ENCODE results near the gene RNF149. TPM values are rescaled to one million over a fixed set of nuclear protein-coding genes. Genes with fewer than 3 reads are reported as not detected.
"Not testable (repeated sequence)": the region's sequence is repeated elsewhere in the genome, so short reads cannot be mapped to it uniquely, and the experiment has no call there.

The RNF149 gene
- total RNA-seq, 2 experiments from 2014 or later, result 23.4 to 29.5 TPM

DNA sequence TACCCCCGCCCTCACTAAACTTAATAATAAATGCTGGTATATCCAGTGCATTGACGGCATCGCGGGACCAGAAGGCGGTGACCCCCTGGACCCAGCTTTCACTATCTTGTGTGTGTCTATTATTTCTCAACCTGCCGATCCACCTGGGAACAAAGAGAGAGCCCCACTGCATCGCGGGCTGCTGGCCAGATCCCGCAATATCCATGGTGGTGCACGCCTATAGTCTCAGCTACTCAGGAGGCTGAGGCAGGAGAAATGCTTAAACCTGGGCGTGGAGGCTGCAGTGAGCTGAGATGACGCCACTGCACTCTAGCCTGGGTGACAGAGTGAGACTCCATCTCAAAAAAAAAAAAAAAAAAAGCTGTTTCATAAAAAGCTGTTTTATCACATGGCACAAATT lies 63.6 kb downstream of the RNF149 start:
- intact Hi-C loops (cut with DNase I, micrococcal nuclease); ATAC-seq; H3K4me1 Mint-ChIP-seq; H3K27me3 Mint-ChIP-seq; H3K27ac Mint-ChIP-seq; POLR2A ChIA-PET; H3K4me3 Mint-ChIP-seq; H3K9me3 Mint-ChIP-seq (ENCODE audit: low read depth); H3K36me3 Mint-ChIP-seq (ENCODE audit: low read depth); DNase-seq: not testable (repeated sequence)
- CTCF ChIA-PET, result interaction anchor here (0.7 kb wide), 1 partner anchor 11 kb away, joined by 3 read pairs; no protein-coding TSS in a partner anchor

DNA sequence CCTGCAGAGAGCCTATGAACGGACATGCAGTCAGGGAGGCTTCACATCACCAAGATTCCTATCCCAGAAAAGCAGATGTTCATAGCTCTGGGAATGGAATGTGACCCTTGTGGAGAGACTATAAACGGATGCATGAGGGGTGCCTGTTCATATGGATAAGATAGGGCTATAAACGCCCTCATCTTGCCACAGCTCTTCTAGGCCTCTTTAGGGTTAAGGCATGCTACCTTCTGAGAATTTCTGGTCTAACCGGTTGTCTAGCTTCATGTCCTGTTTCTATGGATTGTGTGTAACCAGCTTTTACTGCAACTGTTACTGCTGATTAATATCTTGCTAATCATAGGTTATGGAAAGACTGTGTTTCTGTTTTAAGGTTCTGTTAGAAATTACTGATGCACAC lies 64.1 kb downstream of the RNF149 start:
- intact Hi-C loops (cut with DNase I, micrococcal nuclease); POLR2A ChIA-PET; H3K4me3 Mint-ChIP-seq; CTCF ChIA-PET; H3K4me1 Mint-ChIP-seq; H3K27ac Mint-ChIP-seq; H3K9me3 Mint-ChIP-seq (ENCODE audit: low read depth); H3K27me3 Mint-ChIP-seq; DNase-seq; ATAC-seq; H3K36me3 Mint-ChIP-seq (ENCODE audit: low read depth): not testable (repeated sequence)

GRCh38 chr2:101241158-101241557 lies 67.3 kb downstream of the RNF149 start:
- H3K36me3 Mint-ChIP-seq (ENCODE audit: low read depth), result no peaks in the 10 kb centered on the region
- H3K27me3 Mint-ChIP-seq, result no peaks in the 10 kb centered on the region

GRCh38 chr2:101240694-101241093 lies 67.8 kb downstream of the RNF149 start:
- H3K27ac Mint-ChIP-seq; intact Hi-C loops (cut with DNase I, micrococcal nuclease); DNase-seq; H3K36me3 Mint-ChIP-seq (ENCODE audit: low read depth); H3K4me3 Mint-ChIP-seq; H3K4me1 Mint-ChIP-seq; POLR2A ChIA-PET; H3K9me3 Mint-ChIP-seq (ENCODE audit: low read depth); H3K27me3 Mint-ChIP-seq; ATAC-seq: not testable (repeated sequence)
- CTCF ChIA-PET, result interaction anchor here (0.6 to 2.7 kb wide), 8 partner anchors 8 to 228 kb away, joined by 3 to 10 read pairs (median 3); partner anchors contain the start of gene CNOT11

More at GRCh38 chr2:101241158-101241557, 67.3 kb downstream of the RNF149 start:
- POLR2A ChIA-PET, result no interaction called here
- Mint-ChIP-seq H3K4me3 (no peak overlapping the region), H3K27ac (no peak overlapping the region), H3K4me1 (peaks cover 6% of the 10 kb centered on the region), H3K9me3 (ENCODE audit: low read depth) (no peaks in the 10 kb centered on the region)
- DNase-seq, result no peak
- ATAC-seq, result no peak
- CTCF ChIA-PET, result interaction anchor here (0.6 to 2.7 kb wide), 10 partner anchors 8 to 279 kb away, joined by 3 to 10 read pairs (median 3); partner anchors contain the start of gene CNOT11
- intact Hi-C loops (cut with DNase I, micrococcal nuclease), result no loop called here

GRCh38 chr2:101239760-101240118 lies 68.8 kb downstream of the RNF149 start:
- intact Hi-C loops (cut with DNase I, micrococcal nuclease); POLR2A ChIA-PET: not testable (repeated sequence)

DNA sequence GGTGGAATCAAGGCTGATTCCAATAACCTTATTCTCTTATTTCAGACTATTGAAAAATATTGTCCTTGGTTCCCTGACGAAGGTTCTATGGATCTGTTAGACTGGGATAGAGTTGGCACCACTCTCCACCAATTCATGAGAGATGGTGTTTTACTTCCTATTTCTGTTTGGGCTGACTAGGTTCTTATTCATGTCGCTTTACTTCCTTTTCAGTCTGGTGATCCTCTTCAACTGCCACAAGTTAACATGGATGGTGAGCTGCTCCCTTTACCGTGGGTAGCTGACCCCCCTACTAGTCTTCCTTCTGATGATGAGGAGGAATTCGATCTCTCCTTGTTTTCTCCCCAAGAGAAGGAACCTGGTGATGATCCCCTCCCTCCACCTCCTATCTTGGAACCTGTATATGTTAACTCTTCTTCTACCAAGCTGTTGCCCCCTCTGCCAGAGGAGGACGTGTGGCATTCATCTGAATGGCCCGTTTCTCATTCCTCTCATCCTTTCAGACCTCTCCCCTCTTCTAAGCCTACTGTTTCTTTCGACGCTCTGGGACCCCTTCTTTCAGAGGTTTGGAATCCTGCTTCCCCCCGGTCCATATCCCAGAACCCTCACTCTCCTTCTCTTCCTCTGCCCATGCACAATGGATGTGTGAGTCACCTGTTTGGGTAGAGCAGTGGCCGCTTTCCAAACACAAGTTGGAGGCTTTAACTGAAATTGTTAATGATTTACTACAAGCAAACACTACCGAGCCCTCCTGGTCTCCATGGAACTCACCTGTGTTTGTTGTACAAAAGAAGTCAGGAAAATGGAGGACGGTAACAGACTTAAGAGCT lies 69.4 kb downstream of the RNF149 start:
- peaks cover 6% of the 10 kb centered on the region for H3K4me1 Mint-ChIP-seq
- no peaks in the 10 kb centered on the region for H3K36me3 Mint-ChIP-seq (ENCODE audit: low read depth)
- POLR2A ChIA-PET, result no interaction called here
- DNase-seq (no peak), ATAC-seq (no peak)
- H3K27ac Mint-ChIP-seq, result no peak overlapping the region
- intact Hi-C loops (cut with DNase I, micrococcal nuclease), result no loop called here
- CTCF ChIA-PET, result interaction anchor here (0.6 to 2.7 kb wide), 4 partner anchors 13 to 148 kb away, joined by 3 to 10 read pairs (median 5); partner anchors contain the start of genes CNOT11 and CREG2
- no peak overlapping the region for H3K4me3 Mint-ChIP-seq
- H3K27me3 Mint-ChIP-seq, result no peaks in the 10 kb centered on the region
- H3K9me3 Mint-ChIP-seq (ENCODE audit: low read depth), result no peaks in the 10 kb centered on the region

More at GRCh38 chr2:101239760-101240118, 68.8 kb downstream of the RNF149 start:
- not testable (repeated sequence) for H3K27ac Mint-ChIP-seq; ATAC-seq; H3K9me3 Mint-ChIP-seq (ENCODE audit: low read depth); H3K36me3 Mint-ChIP-seq (ENCODE audit: low read depth); H3K4me3 Mint-ChIP-seq; H3K4me1 Mint-ChIP-seq; DNase-seq; H3K27me3 Mint-ChIP-seq
- CTCF ChIA-PET, result interaction anchor here (0.6 to 2.7 kb wide), 6 partner anchors 10 to 227 kb away, joined by 3 to 10 read pairs (median 3); partner anchors contain the start of genes CNOT11 and CREG2

DNA sequence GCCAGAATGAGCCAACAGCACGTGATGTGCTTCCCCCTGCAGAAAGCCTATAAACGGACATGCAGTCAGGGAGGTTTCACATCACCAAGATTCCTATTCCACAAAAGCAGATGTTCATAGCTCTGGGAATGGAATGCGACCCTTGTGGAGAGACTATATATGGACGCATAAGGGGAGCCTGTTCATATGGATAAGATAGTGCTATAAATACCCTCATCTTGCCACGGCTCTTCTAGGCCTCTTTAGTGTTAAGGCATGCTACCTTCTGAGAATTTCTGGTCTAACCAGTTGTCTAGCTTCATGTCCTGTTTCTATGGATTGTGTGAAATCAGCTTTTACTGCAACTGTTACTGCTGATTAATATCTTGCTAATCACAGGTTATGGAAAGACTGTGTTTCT lies 70.6 kb downstream of the RNF149 start:
- CTCF ChIA-PET; POLR2A ChIA-PET; H3K4me1 Mint-ChIP-seq; DNase-seq; intact Hi-C loops (cut with DNase I, micrococcal nuclease); H3K27me3 Mint-ChIP-seq; H3K4me3 Mint-ChIP-seq; H3K27ac Mint-ChIP-seq; H3K9me3 Mint-ChIP-seq (ENCODE audit: low read depth); ATAC-seq; H3K36me3 Mint-ChIP-seq (ENCODE audit: low read depth): not testable (repeated sequence)

DNA sequence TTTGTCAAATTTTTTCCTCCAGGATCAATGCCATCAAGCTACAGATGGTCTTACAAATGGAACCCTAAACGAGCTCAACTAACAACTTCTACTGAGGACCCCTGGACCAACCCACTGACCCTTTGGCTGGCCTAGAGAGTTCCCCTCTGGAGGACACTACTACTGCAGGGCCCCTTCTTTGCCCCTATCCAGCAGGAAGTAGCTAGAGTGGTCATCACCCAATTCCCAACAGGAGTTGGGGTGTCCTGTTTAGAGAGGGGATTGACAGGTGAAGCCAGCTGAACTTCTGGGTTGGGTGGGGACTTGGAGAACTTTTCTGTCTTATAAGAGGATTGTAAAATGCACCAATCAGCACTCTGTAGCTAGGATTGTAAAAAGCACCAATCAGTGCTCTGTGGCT lies 72.5 kb downstream of the RNF149 start:
- H3K4me3 Mint-ChIP-seq; H3K27ac Mint-ChIP-seq; H3K9me3 Mint-ChIP-seq (ENCODE audit: low read depth); H3K4me1 Mint-ChIP-seq; ATAC-seq; H3K27me3 Mint-ChIP-seq; intact Hi-C loops (cut with DNase I, micrococcal nuclease); POLR2A ChIA-PET; H3K36me3 Mint-ChIP-seq (ENCODE audit: low read depth); DNase-seq: not testable (repeated sequence)
- CTCF ChIA-PET, result interaction anchor here (1.8 kb wide), 1 partner anchor 223 kb away, joined by 5 read pairs; no protein-coding TSS in a partner anchor

DNA sequence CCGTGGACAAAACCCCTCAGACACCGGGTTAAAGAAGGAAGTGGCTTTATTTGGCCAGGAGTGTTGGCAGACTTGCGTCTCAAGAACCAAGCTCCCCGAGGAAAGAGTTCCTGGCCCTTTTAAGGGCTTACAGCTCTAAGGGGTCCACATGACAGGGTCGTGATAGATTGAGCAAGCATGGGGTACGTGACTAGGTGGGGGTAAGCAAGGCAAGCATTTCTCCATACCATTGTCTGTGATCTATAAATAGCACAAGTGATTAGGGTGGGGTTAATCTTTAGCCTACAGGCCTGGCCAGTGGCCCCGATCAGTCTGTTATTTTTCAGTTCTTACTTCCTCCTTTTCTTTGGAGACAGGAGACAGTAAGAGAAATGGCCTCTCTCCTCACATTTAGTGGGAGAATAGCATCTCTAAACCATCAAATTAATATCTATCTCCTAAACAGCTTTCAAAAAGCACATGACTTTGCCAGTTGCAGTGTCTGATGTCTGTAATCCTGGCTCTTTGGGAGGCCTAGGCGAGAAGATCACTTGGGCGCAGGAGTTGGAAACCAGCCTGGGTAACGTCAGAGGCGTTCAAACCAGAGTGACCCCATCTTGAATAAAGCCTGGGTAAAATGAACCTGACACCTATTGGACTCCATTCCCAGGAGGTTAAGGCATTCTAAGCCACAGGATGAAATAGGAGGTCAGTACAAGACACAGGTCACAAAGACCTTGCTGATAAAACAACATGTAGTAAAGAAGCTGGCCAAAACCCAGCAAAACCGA lies 74.1 kb downstream of the RNF149 start:
- Mint-ChIP-seq H3K27ac (no peak overlapping the region), H3K4me1 (no peaks in the 10 kb centered on the region), H3K27me3 (no peaks in the 10 kb centered on the region), H3K4me3 (no peak overlapping the region), H3K9me3 (ENCODE audit: low read depth) (no peaks in the 10 kb centered on the region), H3K36me3 (ENCODE audit: low read depth) (no peaks in the 10 kb centered on the region)
- no peak for ATAC-seq
- ChIA-PET CTCF (interaction anchor here (0.6 to 1.0 kb wide), 2 partner anchors 11 to 1571 kb away, joined by 3 read pairs; no protein-coding TSS in a partner anchor), POLR2A (no interaction called here)
- DNase-seq, result no peak
- intact Hi-C loops (cut with DNase I, micrococcal nuclease), result no loop called here

- ChIA-PET POLR2A (no interaction called here), CTCF (interaction anchor here (0.6 to 1.3 kb wide), 6 partner anchors 8 to 220 kb away, joined by 3 read pairs; no protein-coding TSS in a partner anchor)
- intact Hi-C loops (cut with DNase I, micrococcal nuclease), result no loop called here
- ATAC-seq (no peak), DNase-seq (no peak)
- Mint-ChIP-seq H3K4me3 (no peak overlapping the region), H3K27ac (no peak overlapping the region), H3K36me3 (ENCODE audit: low read depth) (no peaks in the 10 kb centered on the region), H3K27me3 (no peaks in the 10 kb centered on the region), H3K4me1 (no peaks in the 10 kb centered on the region), H3K9me3 (ENCODE audit: low read depth) (no peaks in the 10 kb centered on the region)
Observed at GRCh38 chr2:101232770-101233169, 75.7 kb downstream of the RNF149 start.

GRCh38 chr2:101231937-101232730 lies 76.4 kb downstream of the RNF149 start:
- intact Hi-C loops (cut with DNase I, micrococcal nuclease), result no loop called here
- H3K4me1 Mint-ChIP-seq, result no peaks in the 10 kb centered on the region
- H3K4me3 Mint-ChIP-seq, result no peak overlapping the region
- H3K27me3 Mint-ChIP-seq, result no peaks in the 10 kb centered on the region
- no peak overlapping the region for H3K27ac Mint-ChIP-seq
- ChIA-PET CTCF (interaction anchor here (0.6 to 1.3 kb wide), 4 partner anchors 9 to 220 kb away, joined by 3 read pairs; no protein-coding TSS in a partner anchor), POLR2A (no interaction called here)
- H3K9me3 Mint-ChIP-seq (ENCODE audit: low read depth), result no peaks in the 10 kb centered on the region
- no peak for DNase-seq
- no peak for ATAC-seq
- H3K36me3 Mint-ChIP-seq (ENCODE audit: low read depth), result no peaks in the 10 kb centered on the region

Measured in activated CD4-positive, alpha-beta T cell treated with anti-CD3 and anti-CD28 coated beads for 36 hours (primary cell).